HG03521 (cell line): ENCODE results near the gene LSM14A.
"Not testable (repeated sequence)": the region's sequence is repeated elsewhere in the genome, so short reads cannot be mapped to it uniquely, and the experiment has no call there.

ENCODE experiments used
- ATAC-seq: cut with Tn5 transposase; IDR thresholded peaks from one replicate; pipeline ENCODE4 v1.9.1; 2021; ENCODE audit warnings: mild to moderate bottlenecking, moderate library complexity; ENCODE audit not compliant: unreplicated experiment

Gene LSM14A

DNA sequence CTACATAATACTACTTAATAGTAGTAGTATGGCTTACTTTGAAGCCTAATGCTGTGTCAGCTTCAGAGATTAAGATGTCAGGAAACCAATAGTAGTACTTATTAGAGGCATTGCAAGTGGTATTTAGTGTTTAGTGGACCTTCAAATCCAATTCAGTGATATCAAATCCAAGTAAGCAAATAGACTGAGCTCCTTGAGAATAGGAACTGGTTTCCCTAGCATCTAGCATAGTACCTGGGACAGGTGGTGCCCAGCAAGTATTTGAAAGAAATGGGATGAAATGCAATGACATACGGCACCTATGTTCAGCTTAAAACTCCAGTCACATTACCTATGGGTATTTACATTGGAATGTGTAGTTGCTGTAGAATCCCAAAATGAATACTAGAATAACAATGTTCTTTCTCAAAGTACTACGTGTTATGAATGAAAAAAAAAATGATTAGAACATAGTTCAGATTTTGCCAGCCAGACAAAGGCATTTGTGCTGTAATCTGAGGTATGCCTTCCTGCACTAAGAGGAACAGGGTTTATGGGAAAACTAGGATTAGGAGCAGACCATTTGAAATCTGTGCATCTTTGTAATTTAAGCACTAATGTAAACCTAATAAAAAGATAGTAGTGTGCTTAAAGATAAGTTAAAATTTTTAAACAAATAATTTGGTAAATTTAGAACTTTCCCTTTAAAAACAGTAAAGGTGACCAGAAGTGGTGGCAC, 17.1 kb downstream of the LSM14A start:
- no peak for ATAC-seq

GRCh38 chr19:34189917-34190425, 17.7 kb downstream of the LSM14A start:
- ATAC-seq = no peak

DNA sequence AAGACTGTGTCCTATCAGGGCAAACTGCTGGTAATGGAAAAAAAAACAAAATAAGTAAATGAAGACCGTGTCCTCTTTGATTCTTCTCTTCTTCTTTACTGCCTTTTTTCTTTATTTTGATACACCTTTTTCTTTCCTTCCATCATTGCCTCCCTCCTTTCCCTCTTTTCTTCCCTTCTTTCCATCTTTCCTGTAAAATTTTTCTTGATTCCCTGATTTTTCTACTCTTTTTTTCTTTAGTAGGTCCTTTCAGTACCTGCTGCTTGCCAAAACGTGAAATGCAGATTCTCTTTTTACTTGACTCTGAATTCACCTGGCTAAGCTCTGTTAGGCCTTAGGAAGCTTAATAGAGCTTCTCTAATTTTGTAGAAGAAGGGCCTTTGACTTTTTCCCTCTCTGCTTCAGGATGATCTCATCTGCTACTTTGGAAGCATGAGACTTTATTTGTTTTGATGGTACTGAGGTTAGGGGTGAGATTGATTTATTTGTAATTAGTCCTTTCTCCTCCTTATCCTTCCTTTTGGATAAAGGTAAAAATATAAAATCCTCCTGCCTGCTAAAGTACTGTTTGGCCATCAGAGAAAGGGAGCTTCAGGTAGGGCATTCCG, 19.2 kb downstream of the LSM14A start:
- ATAC-seq = no peak

GRCh38 chr19:34193439-34193838, 21.1 kb downstream of the LSM14A start:
- ATAC-seq = no peak

DNA sequence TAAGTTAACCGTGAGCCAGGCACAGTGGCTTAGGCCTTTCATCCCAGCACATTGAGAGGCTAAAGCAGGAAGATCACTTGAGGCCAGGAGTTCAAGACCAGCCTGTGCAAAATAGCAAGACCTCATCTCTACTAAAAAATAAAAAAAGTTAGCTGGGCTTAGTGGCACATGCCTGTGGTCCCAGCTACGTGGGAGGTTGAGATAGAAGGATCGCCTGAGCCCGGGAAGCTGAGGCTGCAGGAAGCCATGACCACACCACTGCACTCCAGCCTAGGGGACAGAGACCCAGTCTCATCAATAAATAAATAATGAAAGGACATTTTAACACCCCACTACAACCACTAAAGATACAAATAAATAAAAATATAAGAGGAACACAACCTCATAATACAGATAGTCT, 21.6 kb downstream of the LSM14A start:
- no peak for ATAC-seq

DNA sequence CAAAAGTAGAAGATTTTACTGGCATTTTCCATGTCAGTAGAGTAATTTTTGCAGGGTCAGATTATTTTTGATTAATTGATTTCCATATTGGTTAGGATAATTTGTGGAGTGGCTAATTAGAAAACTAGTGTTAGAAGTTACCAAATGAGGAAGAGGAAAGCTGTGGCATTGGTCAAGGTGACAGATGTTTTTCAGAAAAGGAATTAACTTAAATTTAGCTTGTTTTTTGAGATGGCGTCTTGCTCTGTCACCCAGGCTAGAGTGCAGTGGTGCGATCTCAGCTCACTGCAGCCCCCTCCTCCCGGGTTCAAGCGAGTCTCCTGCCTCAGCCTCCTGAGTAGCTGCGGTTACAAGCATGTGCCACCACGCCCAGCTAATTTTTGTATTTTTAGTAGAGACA, 28.8 kb downstream of the LSM14A start:
- no peak for ATAC-seq

- not testable (repeated sequence) for ATAC-seq
These were observed 33.0 kb downstream of the LSM14A start for GRCh38 chr19:34205324-34205723.

DNA sequence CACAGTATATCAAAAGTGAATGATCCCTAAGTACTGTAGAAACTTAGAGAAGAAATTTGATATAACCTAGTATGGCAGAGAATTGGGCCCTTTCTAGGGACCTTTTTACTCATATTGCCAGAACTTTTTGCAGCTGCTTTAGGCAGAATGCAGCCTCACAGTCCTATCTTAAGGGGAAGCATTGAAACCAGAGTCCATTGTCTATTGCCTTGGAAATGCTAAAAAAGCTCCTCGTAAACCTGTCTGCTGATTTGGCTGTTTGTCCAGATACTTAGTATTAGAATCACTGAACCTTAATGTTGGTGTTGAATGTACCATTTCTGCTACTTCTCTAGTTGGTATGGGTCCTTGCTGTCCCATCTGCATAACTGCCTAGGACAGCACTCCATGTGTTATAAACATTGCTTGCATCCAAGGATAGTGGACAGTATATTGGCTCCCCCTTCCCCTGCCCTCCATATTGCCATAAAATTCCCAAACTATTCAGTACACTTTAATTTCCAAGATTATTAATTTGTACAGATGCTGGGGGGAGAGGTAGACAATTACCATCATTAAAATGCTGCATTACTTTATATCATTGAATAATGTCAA, 36.1 kb downstream of the LSM14A start:
- no peak for ATAC-seq

- ATAC-seq = no peak
These were observed 37.4 kb downstream of the LSM14A start for GRCh38 chr19:34209726-34210125.

- ATAC-seq = no peak
These were observed 41.0 kb downstream of the LSM14A start for GRCh38 chr19:34213283-34213682.

DNA sequence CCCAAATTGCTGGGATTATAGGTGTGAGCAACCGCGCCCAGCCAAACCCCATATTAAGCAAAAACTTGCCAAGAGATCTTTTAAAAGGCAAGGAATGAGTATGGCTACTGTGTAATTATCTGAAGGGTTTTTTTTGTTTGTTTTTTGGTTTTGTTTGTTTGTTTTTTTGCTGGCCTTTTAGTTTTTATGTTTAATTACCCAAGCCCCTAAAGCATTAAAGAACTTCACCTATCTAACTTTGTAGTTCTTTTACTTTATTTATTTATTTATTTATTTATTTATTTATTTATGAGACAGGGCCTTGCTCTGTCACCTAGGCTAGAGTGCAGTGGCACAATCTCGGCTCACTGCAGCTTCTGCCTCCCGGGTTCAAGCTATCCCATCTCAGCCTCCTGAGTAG, 41.7 kb downstream of the LSM14A start:
- no peak for ATAC-seq

GRCh38 chr19:34215006-34215665, 42.8 kb downstream of the LSM14A start:
- ATAC-seq = no peak

DNA sequence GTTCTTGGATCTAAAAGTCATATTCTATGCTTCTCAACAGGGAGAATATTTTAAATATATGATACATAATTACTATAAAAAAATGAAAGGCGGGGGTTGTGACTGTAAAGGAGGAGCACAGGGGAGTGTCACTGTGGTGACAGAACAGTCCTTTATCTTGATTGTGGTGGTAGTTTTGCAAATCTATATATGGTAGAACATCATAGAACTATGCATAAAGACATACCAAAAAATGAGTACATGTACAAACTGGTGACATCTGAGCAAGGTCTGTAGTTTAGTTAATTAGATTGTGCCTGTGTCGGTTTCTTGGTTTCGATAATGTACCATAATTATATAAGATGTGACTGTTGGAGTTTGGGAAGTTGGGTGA, 43.3 kb downstream of the LSM14A start:
- ATAC-seq = no peak

GRCh38 chr19:34216745-34217219, 44.5 kb downstream of the LSM14A start:
- ATAC-seq = not testable (repeated sequence)

DNA sequence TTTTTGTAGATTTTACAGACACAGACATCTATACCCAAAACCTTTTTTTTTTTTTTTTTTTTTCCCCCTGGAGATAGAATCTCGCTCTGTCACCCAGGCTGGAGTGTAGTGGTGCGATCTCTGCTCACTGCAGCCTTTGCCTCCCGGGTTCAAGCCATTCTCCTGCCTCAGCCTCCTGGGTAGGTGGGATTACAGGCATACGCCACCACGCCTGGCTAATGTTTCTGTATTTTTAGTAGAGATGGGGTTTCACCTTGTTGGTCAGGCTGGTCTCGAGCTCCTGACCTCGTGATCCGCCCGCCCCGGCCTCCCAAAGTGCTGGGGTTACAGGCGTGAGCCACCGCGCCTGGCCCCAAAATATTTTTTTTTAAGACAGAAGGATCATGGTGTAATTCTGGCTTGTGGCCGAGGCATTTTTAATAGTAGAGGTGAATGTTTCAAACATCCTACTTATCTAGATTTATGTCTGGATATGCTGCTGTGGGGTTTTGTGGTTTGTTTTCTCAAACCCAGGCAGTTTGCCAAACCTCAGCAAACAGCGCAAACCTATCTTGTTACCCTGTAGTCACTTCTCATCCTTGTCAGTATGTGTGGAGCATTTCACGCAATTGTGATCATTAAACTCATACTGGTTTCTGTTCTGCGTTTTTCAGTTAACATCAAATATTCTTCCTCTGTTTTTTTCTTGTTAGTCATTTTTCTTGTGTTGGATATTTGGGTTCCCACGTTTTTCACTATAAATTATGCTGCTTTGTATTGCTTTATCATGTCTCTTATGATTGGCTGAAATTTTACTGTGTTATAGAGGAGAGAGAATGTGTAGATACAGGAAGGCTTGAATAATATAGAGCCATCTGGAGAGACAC, 45.9 kb downstream of the LSM14A start:
- no peak for ATAC-seq

GRCh38 chr19:34218818-34219164, 46.5 kb downstream of the LSM14A start:
- no peak for ATAC-seq

GRCh38 chr19:34220472-34221063, 48.3 kb downstream of the LSM14A start:
- no peak for ATAC-seq

DNA sequence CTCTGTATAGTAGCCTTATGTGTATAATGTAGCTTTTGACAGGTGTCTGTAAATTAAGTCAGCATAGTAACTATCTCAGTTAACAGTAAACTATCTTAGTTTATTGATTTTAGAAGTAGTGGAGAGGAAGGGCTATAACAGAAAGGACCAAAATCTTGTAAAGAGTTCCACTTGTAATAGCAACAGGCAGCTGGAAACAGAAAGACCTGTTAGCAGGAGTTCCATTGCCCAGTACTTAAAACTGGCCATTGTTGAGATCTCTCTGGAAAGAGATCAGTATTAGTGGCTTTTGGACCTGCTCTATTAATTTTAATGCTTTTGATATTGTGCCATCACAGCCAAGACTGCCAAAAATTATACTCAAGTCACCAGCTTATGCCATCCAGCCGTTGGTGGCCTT, 50.1 kb downstream of the LSM14A start:
- ATAC-seq = no peak

DNA sequence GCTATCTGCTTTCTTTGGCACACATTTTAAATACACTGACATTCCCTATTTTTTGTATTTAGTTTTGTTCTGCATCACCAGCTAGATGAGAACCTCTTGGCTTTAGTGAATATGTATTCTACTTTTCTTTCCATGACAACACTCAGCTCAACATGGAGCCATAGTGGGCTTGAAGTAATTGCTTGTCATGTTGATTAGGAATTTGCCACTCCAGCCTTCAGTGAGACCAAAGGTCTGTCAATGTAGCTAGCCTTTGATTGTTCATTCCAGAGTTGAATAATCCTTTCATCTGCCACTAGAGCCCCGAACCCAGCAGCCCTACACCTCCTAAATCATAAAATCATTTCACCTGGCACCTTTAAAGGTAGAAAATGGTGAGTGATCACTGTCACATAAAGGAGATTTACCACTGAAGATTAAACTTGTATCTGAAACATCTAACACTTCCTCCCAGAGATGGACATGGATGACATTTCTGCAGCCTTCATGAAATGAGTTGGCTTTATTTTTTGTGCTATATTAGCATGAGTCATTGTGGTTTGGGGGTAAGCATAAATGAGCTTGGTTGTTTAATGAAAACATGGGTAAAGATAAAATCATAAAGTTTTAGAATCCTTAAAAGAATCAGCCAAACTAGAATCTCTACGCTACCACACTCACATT, 52.8 kb downstream of the LSM14A start:
- no peak for ATAC-seq

DNA sequence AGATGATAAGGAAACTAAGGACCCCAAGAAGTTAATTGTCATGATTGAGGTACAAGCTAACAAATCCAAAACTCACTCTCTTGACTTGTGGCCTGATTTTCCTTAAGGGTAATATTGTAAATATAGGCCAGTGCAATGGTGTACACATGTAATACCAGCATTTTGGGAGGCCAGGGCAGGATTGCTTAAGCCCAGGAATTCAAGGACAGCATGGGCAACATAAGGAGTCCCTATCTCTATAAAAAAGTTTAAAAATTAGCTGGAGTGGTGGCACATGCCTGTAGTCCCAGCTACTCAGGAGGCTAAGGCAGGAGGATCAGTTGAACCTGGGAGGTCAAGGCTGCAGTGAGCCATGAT, 53.3 kb downstream of the LSM14A start:
- ATAC-seq = no peak
